ENCODE results near the gene CEP192.

Gene CEP192

GRCh38 chr18:13101659-13102197, 110.6 kb downstream of the CEP192 start:
- DNase-seq, result no peak

- no peak for DNase-seq
These were observed 112.2 kb downstream of the CEP192 start for GRCh38 chr18:13103366-13103765.

GRCh38 chr18:13105059-13105458, 113.9 kb downstream of the CEP192 start:
- DNase-seq, result no peak

- DNase-seq, result no peak
These were observed 115.9 kb downstream of the CEP192 start for GRCh38 chr18:13107074-13107473.

- no peak for DNase-seq
These were observed 117.2 kb downstream of the CEP192 start for GRCh38 chr18:13108330-13108729.

- no peak for DNase-seq
These were observed 119.4 kb downstream of the CEP192 start for GRCh38 chr18:13110559-13110958.

- peak; percentile 47 for DNase-seq
These were observed 121.8 kb downstream of the CEP192 start for GRCh38 chr18:13112982-13113381.

GRCh38 chr18:13120255-13120654, 129.1 kb downstream of the CEP192 start:
- DNase-seq, result peak; percentile 16

- DNase-seq, result peak; percentile 77
These were observed 129.8 kb downstream of the CEP192 start for GRCh38 chr18:13120983-13121441.

- DNase-seq, result no peak
These were observed 133.2 kb downstream of the CEP192 start for GRCh38 chr18:13124411-13124810.

GRCh38 chr18:13125191-13125590, 134.0 kb downstream of the CEP192 start:
- DNase-seq, result no peak

- DNase-seq, result no peak
These were observed 135.9 kb downstream of the CEP192 start for GRCh38 chr18:13126966-13127598.

GRCh38 chr18:13131283-13131682, 140.1 kb downstream of the CEP192 start:
- no peak for DNase-seq

- no peak for DNase-seq
These were observed 143.6 kb downstream of the CEP192 start for GRCh38 chr18:13134551-13135401.

GRCh38 chr18:13136056-13136903, 145.1 kb downstream of the CEP192 start:
- DNase-seq, result peak; percentile 11

- peak; percentile 18 for DNase-seq
These were observed 145.9 kb downstream of the CEP192 start for GRCh38 chr18:13136904-13137669.

- no peak for DNase-seq
These were observed 146.7 kb downstream of the CEP192 start for GRCh38 chr18:13137670-13138419.

GRCh38 chr18:13138420-13139139, 147.4 kb downstream of the CEP192 start:
- no peak for DNase-seq

GRCh38 chr18:13139885-13140450, 148.8 kb downstream of the CEP192 start:
- DNase-seq, result no peak

GRCh38 chr18:13141209-13141608, 150.0 kb downstream of the CEP192 start:
- DNase-seq, result no peak

Measured in fibroblast of skin of abdomen (primary cell).